Prostate gland (tissue), 2 donors: ENCODE data around the gene AGTRAP.

Experiments
- CTCF ChIP-seq, 4 experiments: fragments of 200-600 bp in 2 of 4; fragments of 450-650 bp in 2 of 4; sonication (generic) in 2 of 4; IDR thresholded peaks; 1 replicate in 3 of 4; 2 replicates in 1 of 4; pipeline ENCODE4 v1.5.1; 2016 to 2019; ENCODE audit warnings: antibody characterized with exemption in 4 of 4, mild to moderate bottlenecking in 2 of 4, moderate library complexity in 2 of 4
- POLR2A ChIP-seq: fragments of 450-650 bp; IDR thresholded peaks from one replicate; pipeline ENCODE4 v1.6.1; 2016; ENCODE audit warnings: antibody characterized with exemption, mild to moderate bottlenecking

GRCh38 chr1:11779715-11780379 lies 43.9 kb downstream of the AGTRAP start:
- TF ChIP-seq CTCF (IDR thresholded peaks at IDR 0.05) (no peak), POLR2A (no peak)
